ENCODE data around the gene DHX34.

Gene DHX34

GRCh38 chr19:47423203-47423882, 74.2 kb downstream of the DHX34 start:
- no peak for DNase-seq
- TF ChIP-seq, protein P1, sequence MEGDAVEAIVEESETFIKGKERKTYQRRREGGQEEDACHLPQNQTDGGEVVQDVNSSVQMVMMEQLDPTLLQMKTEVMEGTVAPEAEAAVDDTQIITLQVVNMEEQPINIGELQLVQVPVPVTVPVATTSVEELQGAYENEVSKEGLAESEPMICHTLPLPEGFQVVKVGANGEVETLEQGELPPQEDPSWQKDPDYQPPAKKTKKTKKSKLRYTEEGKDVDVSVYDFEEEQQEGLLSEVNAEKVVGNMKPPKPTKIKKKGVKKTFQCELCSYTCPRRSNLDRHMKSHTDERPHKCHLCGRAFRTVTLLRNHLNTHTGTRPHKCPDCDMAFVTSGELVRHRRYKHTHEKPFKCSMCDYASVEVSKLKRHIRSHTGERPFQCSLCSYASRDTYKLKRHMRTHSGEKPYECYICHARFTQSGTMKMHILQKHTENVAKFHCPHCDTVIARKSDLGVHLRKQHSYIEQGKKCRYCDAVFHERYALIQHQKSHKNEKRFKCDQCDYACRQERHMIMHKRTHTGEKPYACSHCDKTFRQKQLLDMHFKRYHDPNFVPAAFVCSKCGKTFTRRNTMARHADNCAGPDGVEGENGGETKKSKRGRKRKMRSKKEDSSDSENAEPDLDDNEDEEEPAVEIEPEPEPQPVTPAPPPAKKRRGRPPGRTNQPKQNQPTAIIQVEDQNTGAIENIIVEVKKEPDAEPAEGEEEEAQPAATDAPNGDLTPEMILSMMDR (IDR thresholded peaks at IDR 0.05; ENCODE audit: low read depth, low read length): no peak
- Histone ChIP-seq H3K27ac (no peak overlapping the region), H3K27me3 (ENCODE audit: insufficient read depth, low read depth, severe bottlenecking) (no peaks in the 10 kb centered on the region), H3K4me3 (ENCODE audit: low read depth, low read length) (no peak overlapping the region), H3K9me3 (ENCODE audit: severe bottlenecking) (no peaks in the 10 kb centered on the region), H3K36me3 (no peaks in the 10 kb centered on the region)

DNA sequence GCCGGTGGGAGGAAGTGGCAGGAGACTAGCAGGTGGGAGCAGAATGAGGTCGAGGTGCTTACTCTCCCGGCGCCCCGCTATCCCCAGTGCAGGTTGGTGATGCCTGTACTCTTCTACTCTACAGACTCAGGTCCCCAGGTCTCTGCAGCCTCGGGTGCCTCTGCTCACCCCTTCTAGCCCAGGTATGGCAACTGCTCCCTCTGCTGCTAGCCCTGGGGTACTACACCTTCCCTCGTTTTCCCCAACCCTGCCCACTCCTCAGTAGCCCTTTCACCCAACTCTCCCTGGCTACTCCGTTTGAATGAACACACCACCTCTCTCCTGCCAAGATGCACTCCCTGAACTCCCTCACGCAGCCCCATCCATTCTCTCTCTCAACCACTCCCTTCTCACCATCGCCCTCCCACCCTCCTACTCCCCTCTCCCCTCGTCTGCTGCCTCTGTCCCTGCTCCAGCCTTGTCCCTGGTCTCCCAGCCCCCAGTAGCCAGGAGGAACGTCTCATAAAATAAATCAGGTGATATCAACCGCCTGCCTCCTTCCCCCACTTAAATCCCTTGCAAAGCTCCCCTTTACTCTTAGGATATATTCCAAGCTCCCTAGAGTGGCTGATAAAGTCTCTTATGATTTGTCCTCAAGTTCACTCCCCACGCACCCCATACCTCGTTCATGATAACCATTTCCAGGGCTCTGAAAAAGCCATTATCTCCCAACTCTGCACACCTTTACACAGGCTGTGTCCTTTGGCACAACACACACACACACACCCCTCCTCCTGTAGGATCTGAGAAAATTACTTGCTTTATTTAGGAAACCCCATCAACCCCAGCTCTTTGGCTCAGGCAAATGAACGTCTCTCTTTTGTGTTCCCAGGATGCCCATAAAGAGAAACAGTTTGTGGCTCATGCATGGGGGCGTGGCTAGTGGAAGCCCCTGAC, 78.4 kb downstream of the DHX34 start:
- Histone ChIP-seq H3K36me3 (no peaks in the 10 kb centered on the region), H3K9me3 (ENCODE audit: severe bottlenecking) (no peaks in the 10 kb centered on the region), H3K4me3 (ENCODE audit: low read depth, low read length) (peak overlapping the region; percentile 25), H3K27me3 (ENCODE audit: insufficient read depth, low read depth, severe bottlenecking) (no peaks in the 10 kb centered on the region), H3K27ac (peak overlapping the region; percentile 75)
- TF ChIP-seq, protein P1 (IDR thresholded peaks at IDR 0.05; ENCODE audit: low read depth, low read length): peak; percentile 87
- peak; percentile 87 for DNase-seq

GRCh38 chr19:47428177-47428894, 79.2 kb downstream of the DHX34 start:
- Histone ChIP-seq H3K36me3 (no peaks in the 10 kb centered on the region), H3K4me3 (ENCODE audit: low read depth, low read length) (peak overlapping the region; percentile 37), H3K27me3 (ENCODE audit: insufficient read depth, low read depth, severe bottlenecking) (no peaks in the 10 kb centered on the region)

GRCh38 chr19:47429140-47429793, 80.2 kb downstream of the DHX34 start:
- H3K27me3 ChIP-seq (ENCODE audit: insufficient read depth, low read depth, severe bottlenecking): no peaks in the 10 kb centered on the region
- no peak overlapping the region for H3K27ac ChIP-seq
- no peak for DNase-seq
- no peaks in the 10 kb centered on the region for H3K9me3 ChIP-seq (ENCODE audit: severe bottlenecking)
- peaks cover 1% of the 10 kb centered on the region; the same call in 1 of the 2 replicates for H3K36me3 ChIP-seq
- no peak overlapping the region for H3K4me3 ChIP-seq (ENCODE audit: low read depth, low read length)
- TF ChIP-seq, protein P1 (IDR thresholded peaks at IDR 0.05; ENCODE audit: low read depth, low read length): no peak

More at GRCh38 chr19:47428177-47428894, 79.2 kb downstream of the DHX34 start:
- peak; percentile 100 for DNase-seq
- no peaks in the 10 kb centered on the region for H3K9me3 ChIP-seq (ENCODE audit: severe bottlenecking)
- TF ChIP-seq, protein P1 (IDR thresholded peaks at IDR 0.05; ENCODE audit: low read depth, low read length): no peak
- H3K27ac ChIP-seq: peak overlapping the region; percentile 75

GRCh38 chr19:47430041-47430802, 81.1 kb downstream of the DHX34 start:
- no peaks in the 10 kb centered on the region for H3K9me3 ChIP-seq (ENCODE audit: severe bottlenecking)
- no peak for DNase-seq
- H3K36me3 ChIP-seq: peaks cover 3% of the 10 kb centered on the region; the same call in 1 of the 2 replicates
- H3K27ac ChIP-seq: no peak overlapping the region
- H3K4me3 ChIP-seq (ENCODE audit: low read depth, low read length): no peak overlapping the region
- H3K27me3 ChIP-seq (ENCODE audit: insufficient read depth, low read depth, severe bottlenecking): no peaks in the 10 kb centered on the region
- TF ChIP-seq, protein P1 (IDR thresholded peaks at IDR 0.05; ENCODE audit: low read depth, low read length): no peak

All from WERI-Rb-1 (cell line).